Retinal pigment epithelial cell (primary cell): ENCODE results near the gene UBAC1.

Source experiments
- DNase-seq: peaks from one replicate; pipeline ENCODE4 v3.0.0-alpha.2; 2010; ENCODE audit warnings: low read depth
- H3K4me3 ChIP-seq: 2 replicates; pipeline ENCODE4 v1.5.1; 2011; ENCODE audit warnings: mild to moderate bottlenecking, low read length, control low read depth, moderate library complexity
- TF ChIP-seq, protein P1 (sequence below): conservative IDR thresholded peaks from 2 replicates; pipeline ENCODE4 v1.5.1; 2011; ENCODE audit warnings: low read depth, low read length, control low read depth, inconsistent platforms

The UBAC1 gene

DNA sequence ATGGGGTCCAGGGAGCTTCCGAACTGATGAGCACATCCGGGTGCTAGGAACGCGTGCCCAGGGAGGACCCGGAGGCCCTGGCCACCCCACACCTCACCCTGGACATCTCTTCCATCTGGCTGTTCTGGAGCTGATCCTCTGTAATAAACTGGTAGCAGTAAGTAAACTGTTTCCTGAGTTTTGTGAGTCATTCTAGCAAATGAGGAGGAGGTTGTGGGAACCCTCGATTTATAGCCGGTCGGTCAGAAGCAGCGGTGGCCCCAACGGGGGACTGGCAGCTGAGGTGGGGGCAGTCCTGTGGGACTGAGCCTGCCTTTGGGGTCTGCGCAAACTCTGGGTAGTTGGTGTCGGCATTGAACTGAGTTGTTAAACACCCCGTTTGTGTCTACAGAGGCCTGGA, 15.4 kb upstream of the UBAC1 start:
- H3K4me3 ChIP-seq, result no peak overlapping the region
- no peak for DNase-seq
- TF ChIP-seq, protein P1, sequence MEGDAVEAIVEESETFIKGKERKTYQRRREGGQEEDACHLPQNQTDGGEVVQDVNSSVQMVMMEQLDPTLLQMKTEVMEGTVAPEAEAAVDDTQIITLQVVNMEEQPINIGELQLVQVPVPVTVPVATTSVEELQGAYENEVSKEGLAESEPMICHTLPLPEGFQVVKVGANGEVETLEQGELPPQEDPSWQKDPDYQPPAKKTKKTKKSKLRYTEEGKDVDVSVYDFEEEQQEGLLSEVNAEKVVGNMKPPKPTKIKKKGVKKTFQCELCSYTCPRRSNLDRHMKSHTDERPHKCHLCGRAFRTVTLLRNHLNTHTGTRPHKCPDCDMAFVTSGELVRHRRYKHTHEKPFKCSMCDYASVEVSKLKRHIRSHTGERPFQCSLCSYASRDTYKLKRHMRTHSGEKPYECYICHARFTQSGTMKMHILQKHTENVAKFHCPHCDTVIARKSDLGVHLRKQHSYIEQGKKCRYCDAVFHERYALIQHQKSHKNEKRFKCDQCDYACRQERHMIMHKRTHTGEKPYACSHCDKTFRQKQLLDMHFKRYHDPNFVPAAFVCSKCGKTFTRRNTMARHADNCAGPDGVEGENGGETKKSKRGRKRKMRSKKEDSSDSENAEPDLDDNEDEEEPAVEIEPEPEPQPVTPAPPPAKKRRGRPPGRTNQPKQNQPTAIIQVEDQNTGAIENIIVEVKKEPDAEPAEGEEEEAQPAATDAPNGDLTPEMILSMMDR, result no peak

DNA sequence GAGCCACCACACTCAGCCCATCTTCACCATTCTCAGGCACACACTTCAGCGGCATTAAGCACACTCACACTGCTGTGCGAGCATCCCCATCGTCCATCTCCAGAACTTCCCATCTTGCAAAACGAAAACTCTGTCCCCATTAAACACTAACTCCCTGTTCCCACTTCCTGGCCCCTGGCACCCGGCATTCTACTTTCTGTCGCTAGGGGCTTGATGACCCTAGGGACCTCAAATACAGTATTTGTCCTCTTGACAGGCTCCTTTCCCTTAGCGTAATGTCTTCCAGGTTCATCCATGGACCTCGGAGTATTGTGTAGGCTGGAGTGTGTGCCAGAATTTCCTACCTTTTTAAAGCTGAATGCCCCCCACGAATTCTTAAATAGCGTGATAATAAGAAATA, 14.7 kb upstream of the UBAC1 start:
- no peak overlapping the region for H3K4me3 ChIP-seq
- no peak for DNase-seq
- TF ChIP-seq, protein P1, result no peak

DNA sequence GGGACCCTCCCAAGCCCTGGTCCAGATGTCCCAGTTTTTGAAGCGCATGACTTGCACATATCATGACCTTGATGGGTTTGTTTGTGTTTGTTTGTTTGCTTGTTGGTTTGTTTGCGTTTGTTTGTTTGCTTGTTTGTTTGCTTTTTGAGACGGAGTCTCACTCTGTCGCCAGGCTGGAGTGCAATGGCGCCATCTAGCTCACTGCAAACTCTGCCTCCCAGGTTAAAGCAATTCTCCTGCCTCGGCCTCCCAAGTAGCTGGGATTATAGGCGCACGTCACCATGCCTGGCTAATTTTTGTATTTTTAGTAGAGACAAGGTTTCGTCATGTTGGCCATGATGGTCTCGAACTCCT, 13.0 kb upstream of the UBAC1 start:
- H3K4me3 ChIP-seq, result no peak overlapping the region
- TF ChIP-seq, protein P1, result peak; percentile 12
- DNase-seq, result no peak

DNA sequence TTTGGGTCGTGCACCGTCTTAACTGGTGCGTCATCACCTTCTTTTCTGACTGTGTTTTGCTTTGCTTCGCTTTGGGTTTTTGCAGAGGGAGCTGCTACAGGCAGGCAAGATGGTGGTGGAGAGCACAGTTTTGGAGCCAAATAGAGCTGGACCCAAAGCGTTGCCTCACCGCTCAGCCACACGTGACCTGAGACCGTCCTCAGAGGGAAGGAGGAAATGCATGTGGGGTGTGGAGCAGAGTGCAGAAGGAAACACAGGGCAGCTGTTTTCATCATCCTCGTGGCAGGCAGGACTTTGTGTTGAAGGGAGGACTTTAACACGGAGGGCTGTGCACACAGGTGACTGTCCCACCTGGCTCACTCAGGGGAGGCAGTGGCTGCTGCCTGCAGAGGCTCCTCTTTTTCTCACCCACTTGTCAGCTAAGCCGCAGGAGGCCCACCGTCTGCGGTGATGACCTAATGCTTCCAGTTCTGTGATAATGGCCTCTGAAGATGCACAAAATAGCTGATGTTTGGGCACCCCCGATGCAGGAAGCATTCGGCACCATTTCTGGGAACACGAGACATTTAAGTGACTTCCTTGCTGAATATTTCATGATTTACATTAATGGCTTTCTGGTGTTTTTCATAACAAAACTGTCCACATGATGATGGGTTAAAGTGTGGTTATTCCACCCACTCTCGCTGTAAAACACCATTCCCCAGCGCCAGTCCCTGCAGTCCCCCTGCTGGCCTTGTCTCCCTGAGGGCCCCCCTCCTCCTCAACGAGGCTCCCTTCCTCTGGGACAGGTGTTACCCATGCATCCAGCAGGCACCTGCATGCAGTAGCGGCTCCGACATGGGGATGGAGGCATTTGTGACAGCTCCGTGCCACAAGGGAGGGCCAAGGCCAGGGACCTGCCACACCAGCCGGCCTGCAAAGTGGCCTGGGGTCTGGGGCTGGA, 12.4 kb upstream of the UBAC1 start:
- H3K4me3 ChIP-seq, result no peak overlapping the region
- TF ChIP-seq, protein P1, result no peak
- no peak for DNase-seq

DNA sequence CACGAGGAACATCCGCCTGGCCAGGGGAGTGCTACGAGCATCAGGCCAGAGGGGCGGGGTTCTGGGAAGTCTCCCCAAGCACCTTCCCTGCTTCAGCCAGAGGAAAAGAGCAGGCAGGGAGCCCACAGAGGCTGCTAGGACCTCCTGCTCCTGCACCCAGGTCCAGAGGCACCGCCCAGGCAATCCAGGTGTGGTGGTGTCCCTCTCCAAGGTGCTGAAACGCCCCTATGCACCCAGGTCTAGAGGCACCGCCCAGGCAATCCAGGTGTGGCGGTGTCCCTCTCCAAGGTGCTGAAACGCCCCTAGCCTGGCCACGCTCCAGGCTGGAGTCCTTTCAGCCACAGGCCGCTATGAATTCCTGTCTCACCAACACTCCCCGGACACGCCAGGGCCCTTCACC, 10.7 kb upstream of the UBAC1 start:
- TF ChIP-seq, protein P1, result no peak
- no peak for DNase-seq

DNA sequence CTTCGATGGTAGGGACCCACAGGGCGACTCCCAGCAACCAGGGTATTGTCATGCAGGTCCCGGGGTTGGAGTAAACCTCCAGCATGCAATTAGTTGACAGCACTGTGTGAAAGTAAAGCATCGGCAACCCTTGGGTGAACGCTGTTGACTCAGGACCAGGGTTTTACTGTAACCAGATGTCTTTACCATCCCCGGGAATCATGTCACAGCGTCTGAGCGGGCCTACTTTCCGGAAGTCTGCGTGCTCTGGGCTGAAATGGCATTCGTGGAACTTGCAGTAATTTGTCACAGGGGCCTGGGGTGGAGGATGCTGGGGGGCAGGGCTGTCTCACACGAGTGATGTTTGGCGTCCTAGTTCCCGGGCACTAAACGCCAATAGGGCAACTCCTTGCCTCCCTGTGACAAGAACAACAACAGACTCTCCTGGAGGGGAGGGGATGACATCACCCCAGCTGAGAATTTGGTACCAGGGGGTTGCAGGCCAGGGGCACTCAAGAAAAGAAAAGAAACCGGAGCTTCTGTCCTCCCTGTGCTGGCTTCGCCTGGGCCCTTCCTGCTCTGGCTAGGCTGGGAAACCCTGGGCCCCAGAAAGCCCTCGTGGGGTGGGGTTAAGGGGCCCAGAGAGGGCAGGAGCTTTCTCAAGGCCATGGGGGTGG, 10.1 kb upstream of the UBAC1 start:
- TF ChIP-seq, protein P1, result no peak
- H3K4me3 ChIP-seq, result no peak overlapping the region
- DNase-seq, result no peak

More for the DNA sequence above, 10.7 kb upstream of the UBAC1 start:
- H3K4me3 ChIP-seq, result no peak overlapping the region
